HG02938 (cell line): Measurements from ENCODE around the gene CFAP157.

Experiments used
- ATAC-seq: cut with Tn5 transposase; IDR thresholded peaks from one replicate; pipeline ENCODE4 v1.9.1; 2021; ENCODE audit warnings: mild to moderate bottlenecking, moderate library complexity; ENCODE audit not compliant: unreplicated experiment

Gene CFAP157

GRCh38 chr9:127758843-127759242 lies 52.1 kb downstream of the CFAP157 start:
- no peak for ATAC-seq

GRCh38 chr9:127761061-127761460 lies 54.3 kb downstream of the CFAP157 start:
- ATAC-seq, result no peak

GRCh38 chr9:127761491-127761956 lies 54.7 kb downstream of the CFAP157 start:
- ATAC-seq, result no peak

GRCh38 chr9:127762111-127762676 lies 55.4 kb downstream of the CFAP157 start:
- ATAC-seq, result no peak

- ATAC-seq, result no peak
Measured at GRCh38 chr9:127763918-127764384, 57.2 kb downstream of the CFAP157 start.

- ATAC-seq, result no peak
Measured at GRCh38 chr9:127765418-127765817, 58.6 kb downstream of the CFAP157 start.
